Activated CD8-positive, alpha-beta memory T cell treated with anti-CD3 and anti-CD28 coated beads, Interleukin-2, amount 50 U/mL, for 1 hour (primary cell): ENCODE measurements around the gene CCDC73.
"Not testable (repeated sequence)": the region's sequence is repeated elsewhere in the genome, so short reads cannot be mapped to it uniquely, and the experiment has no call there.

ENCODE experiments used
- DNase-seq: peaks from one replicate; pipeline ENCODE4 v3.0.0-alpha.2; 2020; ENCODE audit errors: extremely low read depth

The CCDC73 gene

GRCh38 chr11:32705309-32706033 is 89.0 kb downstream of the CCDC73 start:
- no peak for DNase-seq

- DNase-seq = no peak
These were observed 89.7 kb downstream of the CCDC73 start for GRCh38 chr11:32704775-32705174.

- DNase-seq = no peak
These were observed 90.2 kb downstream of the CCDC73 start for GRCh38 chr11:32704261-32704660.

DNA sequence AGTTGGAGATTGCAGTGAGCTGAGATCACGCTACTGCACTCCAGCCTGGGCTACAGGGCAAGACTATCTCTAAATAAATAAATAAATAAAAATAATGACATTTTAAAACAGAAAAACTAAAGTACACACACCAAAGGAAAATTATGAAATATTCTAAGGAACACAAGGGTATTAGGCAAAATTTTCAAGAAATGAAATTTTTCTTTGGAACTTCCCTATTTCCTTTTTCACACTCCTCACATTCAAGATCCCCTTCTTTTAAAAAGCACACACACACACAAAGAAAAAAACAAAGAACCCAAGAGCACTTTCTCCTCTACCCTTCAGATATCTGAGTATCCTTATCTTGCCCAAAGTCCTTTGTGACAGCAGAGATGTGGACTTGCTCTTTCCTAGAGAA is 92.8 kb downstream of the CCDC73 start:
- no peak for DNase-seq

DNA sequence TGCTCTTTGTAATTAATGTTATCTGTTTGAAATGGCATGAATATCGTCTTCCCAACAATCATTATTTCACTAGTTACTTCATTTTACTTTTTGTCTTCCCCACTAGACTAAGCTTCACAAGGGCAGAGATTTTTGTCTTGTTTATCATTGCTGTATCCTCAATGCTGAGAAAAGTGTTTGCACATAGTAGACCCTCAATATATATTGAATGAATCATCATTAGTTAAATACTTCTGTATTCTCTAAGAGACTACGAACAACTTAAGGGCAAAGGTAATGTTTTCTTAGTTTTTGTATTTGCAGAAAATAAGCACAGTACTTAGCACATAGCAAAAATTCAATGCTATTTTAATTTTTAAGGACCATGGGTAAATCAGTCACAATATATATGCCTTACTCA is 95.9 kb downstream of the CCDC73 start:
- no peak for DNase-seq

DNA sequence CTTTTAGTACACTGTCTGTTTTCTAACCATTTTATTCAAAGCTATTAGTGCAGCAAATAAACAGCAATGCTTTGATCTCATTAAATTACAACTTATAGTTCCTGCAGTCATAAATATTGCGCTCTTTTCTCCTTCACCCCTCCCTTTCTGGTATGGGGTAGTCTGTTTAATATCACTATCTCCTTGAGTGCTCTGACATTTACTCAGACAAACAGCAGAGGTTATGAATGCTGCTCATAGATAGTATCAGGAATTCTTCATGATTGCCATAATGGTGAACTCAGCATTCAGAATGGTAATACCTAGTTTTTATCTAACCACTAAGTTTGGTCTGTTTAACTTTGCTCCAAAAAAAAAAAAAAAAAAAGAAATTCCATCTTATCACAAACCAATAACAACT is 123.4 kb downstream of the CCDC73 start:
- DNase-seq = no peak

- DNase-seq = no peak
These were observed 134.8 kb downstream of the CCDC73 start for GRCh38 chr11:32659672-32660071.

DNA sequence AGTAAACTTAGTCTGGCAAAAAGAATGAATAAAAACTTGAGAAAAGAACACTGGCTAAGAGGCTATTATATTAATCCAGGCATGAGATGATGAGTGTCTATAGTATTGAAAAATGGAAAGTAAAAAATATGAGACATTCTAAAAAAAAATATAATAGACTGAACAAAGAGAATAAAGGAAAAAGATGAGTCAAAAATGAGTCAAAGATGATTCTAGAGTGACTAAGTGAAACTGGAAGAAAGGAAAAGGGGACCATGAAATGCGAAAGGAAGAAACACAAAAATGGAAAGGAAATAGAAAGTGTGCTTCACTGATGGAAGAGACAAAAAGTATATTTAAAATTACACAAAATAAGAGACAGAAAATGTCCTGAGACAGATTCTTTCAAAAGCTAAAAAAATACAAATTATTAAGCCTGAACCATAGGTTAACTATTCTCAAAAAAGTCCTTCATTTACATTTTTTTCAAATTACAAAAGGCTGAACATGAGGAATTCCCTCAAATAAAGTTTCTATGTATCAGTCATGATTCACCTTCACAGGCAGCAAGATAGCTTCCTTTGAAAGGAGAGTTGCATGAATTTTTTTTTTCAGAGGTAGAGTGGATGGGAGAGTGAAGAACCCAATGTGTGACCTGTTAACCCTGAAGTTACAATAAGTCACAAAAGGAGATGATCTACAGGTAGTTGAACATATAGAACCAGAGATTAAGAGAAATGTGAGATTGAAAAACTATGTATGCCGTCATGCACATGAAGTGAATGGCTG is 135.6 kb downstream of the CCDC73 start:
- no peak for DNase-seq

DNA sequence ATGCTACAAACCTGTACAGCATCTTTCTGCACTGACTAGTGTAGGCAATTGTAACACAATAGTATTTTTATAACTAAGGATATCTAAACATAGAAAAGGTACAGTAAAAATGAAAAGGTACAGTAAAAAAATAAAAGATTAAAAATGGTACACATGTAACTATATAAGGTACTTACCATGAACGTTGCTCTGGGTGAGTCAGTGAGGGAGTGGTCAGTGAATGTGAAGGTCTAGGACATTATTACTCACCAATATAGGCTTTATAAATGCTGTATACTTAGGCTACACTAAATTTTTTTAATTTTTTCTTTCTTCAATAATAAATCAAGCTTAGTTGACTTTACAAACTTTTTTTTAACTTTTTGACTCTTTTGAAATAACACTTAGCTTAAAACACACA is 150.9 kb downstream of the CCDC73 start:
- no peak for DNase-seq

DNA sequence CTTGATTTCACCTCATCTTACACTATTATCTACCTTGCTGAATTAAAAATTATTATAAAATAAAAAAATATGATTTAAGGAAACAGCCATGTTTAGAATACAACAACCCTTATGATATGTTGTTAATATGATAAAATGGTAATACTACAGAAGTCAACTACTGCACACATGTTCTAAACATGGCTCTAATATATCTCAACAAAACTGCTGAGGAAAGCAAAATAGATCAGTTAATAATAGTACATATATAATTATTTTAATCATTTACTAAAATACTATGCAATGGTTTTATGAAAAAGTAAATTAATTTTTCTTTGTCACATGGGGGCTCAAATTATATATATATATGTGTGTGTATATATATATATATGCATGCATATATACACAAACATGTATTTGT is 153.1 kb downstream of the CCDC73 start:
- DNase-seq = no peak

- no peak for DNase-seq
These were observed 158.6 kb downstream of the CCDC73 start for GRCh38 chr11:32635819-32636218.

- no peak for DNase-seq
These were observed 163.6 kb downstream of the CCDC73 start for GRCh38 chr11:32630844-32631243.

GRCh38 chr11:32616903-32617302 is 177.6 kb downstream of the CCDC73 start:
- DNase-seq = no peak

GRCh38 chr11:32615422-32615821 is 179.0 kb downstream of the CCDC73 start:
- DNase-seq = no peak

DNA sequence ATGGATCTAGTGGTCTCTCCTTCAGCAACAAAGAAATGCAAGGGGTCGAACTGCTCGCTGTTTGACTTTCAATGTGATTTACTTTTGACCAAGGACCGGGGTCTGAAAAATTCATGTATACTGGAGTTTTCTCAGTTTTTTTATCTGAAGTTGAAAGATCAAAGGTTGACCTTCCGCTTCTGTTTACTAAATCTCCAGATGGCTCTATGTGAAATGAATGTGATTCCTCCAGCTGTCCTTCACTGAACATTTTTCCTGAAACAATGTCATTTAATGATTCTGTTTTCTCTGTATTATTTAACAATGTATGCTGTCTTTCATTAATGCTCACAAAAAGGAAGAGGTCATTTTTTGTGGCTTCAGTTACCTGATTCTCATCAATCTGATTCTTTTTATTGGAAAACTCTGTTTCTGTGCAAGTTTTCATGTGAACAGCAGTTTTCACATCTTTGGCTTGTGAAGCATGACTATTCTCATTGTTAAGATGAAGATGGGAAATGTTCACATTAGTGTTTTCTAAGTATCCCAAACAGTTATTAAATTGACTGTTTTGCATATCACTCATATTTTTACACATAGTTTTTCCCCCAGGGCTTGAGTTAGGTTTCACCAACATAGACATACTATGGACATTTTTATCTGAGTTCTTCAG is 180.8 kb downstream of the CCDC73 start:
- DNase-seq = no peak

- no peak for DNase-seq
These were observed 183.6 kb downstream of the CCDC73 start for GRCh38 chr11:32610797-32611352.

DNA sequence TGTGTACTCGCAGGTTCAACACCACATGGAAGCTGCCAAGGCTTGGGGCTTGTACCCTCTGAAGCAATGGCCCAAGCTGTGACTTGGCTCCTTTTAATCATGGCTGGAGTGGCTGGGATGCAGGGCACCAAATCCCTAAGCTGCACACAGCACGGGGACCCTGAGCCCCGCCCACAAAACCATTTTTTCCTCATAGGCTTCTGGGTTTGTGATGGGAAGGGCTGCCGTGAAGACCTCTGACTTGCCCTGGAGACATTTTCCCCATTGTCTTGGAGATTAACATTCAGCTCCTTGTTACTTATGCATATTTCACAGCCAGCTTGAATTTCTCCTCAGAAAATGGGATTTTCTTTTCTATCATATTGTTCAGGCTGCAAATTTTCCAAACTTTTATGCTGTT is 185.6 kb downstream of the CCDC73 start:
- DNase-seq = not testable (repeated sequence)

DNA sequence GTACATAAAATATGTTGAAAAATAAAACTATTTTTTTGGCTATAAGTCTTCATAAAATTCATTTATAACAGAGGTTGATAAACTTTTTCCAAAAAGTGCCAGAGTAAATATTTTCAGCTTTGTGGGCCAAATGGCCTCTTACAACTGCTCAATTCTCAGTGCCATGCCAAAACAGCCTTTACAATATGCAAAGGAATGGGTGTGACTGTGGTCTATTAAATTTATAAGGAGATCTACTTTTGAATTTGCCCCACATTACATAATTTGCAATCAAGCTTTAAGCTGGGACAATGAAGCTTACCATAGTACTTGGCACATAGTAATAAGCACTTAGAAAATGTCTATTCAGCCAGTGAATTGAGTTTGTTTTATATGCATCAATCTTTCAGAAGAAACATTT is 188.2 kb downstream of the CCDC73 start:
- no peak for DNase-seq

DNA sequence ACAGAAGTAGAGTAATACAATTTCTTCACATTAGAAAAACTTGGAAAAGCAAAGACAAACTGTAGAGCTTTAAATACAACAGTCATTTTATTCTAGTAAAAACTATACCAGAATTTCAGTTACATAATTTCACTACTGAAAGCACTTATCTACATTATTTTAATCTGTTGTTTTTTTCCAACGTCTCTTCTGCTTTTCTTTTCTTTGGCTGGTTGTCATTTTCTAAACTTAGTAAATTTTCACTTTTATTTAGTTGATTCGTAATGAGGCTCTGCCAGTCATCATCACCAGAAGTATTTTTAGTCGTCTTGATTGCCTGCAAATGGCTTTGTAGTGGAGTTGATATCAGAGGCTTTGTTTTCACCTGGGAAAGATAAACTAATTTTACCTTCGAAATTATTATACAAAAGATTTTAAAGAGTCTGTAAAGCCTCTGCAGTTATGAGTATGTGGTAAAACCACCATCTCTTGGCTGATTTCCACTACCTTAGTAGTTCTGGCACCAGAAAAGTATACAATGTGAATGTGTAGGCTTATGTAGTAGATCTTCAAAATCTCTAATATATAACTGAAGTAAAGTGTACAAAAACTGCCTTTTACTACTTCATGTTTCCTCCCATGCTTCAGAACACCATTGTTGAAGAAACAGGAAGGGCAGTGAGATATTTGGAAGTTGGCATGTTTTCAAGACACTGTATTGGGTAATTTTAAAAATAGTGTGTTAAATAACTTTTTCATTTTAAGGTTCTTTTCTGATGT is 191.6 kb downstream of the CCDC73 start:
- DNase-seq = no peak

DNA sequence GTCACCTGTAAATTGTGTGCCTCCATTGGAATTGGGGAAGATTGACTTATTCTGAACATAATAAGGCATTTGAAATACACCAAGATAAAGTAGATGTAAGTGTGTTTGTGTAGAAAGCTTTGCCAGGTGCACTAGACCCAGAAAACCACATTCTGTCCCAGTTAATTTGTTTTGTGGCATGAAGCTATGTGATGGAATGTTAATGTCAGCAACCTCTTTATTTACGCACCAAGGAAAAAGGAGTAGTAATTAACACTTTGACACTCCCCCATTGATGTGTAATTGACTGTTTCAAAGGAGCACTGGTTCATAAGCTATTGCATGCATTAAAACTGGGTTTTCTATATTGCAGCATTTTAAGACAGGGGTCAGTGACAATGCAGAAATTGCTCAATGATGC is 196.5 kb downstream of the CCDC73 start:
- no peak for DNase-seq

- DNase-seq = not testable (repeated sequence)
These were observed 198.3 kb downstream of the CCDC73 start for GRCh38 chr11:32596114-32596513.

- no peak for DNase-seq
These were observed 200.2 kb downstream of the CCDC73 start for GRCh38 chr11:32594272-32594671.
